ENCODE measurements around the gene PLK2. TPM values are rescaled to one million over a fixed set of nuclear protein-coding genes. Genes with fewer than 3 reads are reported as not detected.

Gene PLK2
- total RNA-seq, 4 donors from 2014 or later, result 25.7 to 56.5 (median 31.4) TPM

GRCh38 chr5:58411372-58411771, 48.5 kb downstream of the PLK2 start:
- TF ChIP-seq EP300 (IDR thresholded peaks at IDR 0.05) (no peak), POLR2AphosphoS5 (IDR thresholded peaks at IDR 0.05) (no peak), POLR2A (IDR thresholded peaks at IDR 0.05; ENCODE audit: low read depth) (no peak), CTCF (IDR thresholded peaks at IDR 0.05) (no peak)
- intact Hi-C loops (cut with DNase I), result no loop called here
- no peaks in the 10 kb centered on the region for H3K9me3 ChIP-seq
- WGBS, result 73% methylated on average over 1 of the region's 1 CpG
- H3K4me1 ChIP-seq, result no peaks in the 10 kb centered on the region
- H3K36me3 ChIP-seq, result no peaks in the 10 kb centered on the region
- no peak overlapping the region for H3K4me3 ChIP-seq
- H3K27me3 ChIP-seq, result no peaks in the 10 kb centered on the region
- no peak for DNase-seq (ENCODE audit: extremely low spot score)
- no peak overlapping the region for H3K27ac ChIP-seq (replicated peaks in 1 of 4)

GRCh38 chr5:58410441-58410840, 49.4 kb downstream of the PLK2 start:
- TF ChIP-seq POLR2AphosphoS5 (IDR thresholded peaks at IDR 0.05) (no peak), POLR2A (IDR thresholded peaks at IDR 0.05; ENCODE audit: low read depth) (no peak), CTCF (IDR thresholded peaks at IDR 0.05) (no peak), EP300 (IDR thresholded peaks at IDR 0.05) (no peak)
- 49% methylated on average over 2 of the region's 2 CpGs for WGBS
- H3K27me3 ChIP-seq, result no peaks in the 10 kb centered on the region
- intact Hi-C loops (cut with DNase I), result no loop called here
- H3K36me3 ChIP-seq, result no peaks in the 10 kb centered on the region
- no peaks in the 10 kb centered on the region for H3K9me3 ChIP-seq
- no peaks in the 10 kb centered on the region for H3K4me1 ChIP-seq
- DNase-seq (ENCODE audit: extremely low spot score), result no peak
- H3K4me3 ChIP-seq, result no peak overlapping the region
- H3K27ac ChIP-seq (replicated peaks in 1 of 4), result no peak overlapping the region

- H3K36me3 ChIP-seq, result no peaks in the 10 kb centered on the region
- H3K4me1 ChIP-seq, result no peaks in the 10 kb centered on the region
- no peaks in the 10 kb centered on the region for H3K27me3 ChIP-seq
- DNase-seq (ENCODE audit: extremely low spot score), result no peak
- WGBS, result 78% methylated on average over 1 of the region's 1 CpG
- intact Hi-C loops (cut with DNase I), result no loop called here
- no peak for TF ChIP-seq POLR2AphosphoS5 (IDR thresholded peaks at IDR 0.05)
- no peak for TF ChIP-seq CTCF (IDR thresholded peaks at IDR 0.05)
- no peak for TF ChIP-seq EP300 (IDR thresholded peaks at IDR 0.05)
- no peak for TF ChIP-seq POLR2A (IDR thresholded peaks at IDR 0.05; ENCODE audit: low read depth)
- H3K9me3 ChIP-seq, result no peaks in the 10 kb centered on the region
- no peak overlapping the region for H3K4me3 ChIP-seq
- H3K27ac ChIP-seq (replicated peaks in 1 of 4), result no peak overlapping the region
Observed at GRCh38 chr5:58407042-58407719, 52.7 kb downstream of the PLK2 start.

- intact Hi-C loops (cut with DNase I), result no loop called here
- H3K27me3 ChIP-seq, result no peaks in the 10 kb centered on the region
- H3K27ac ChIP-seq (replicated peaks in 1 of 4), result no peak overlapping the region
- DNase-seq (ENCODE audit: extremely low spot score), result no peak
- TF ChIP-seq CTCF (IDR thresholded peaks at IDR 0.05), result no peak
- TF ChIP-seq EP300 (IDR thresholded peaks at IDR 0.05), result no peak
- TF ChIP-seq POLR2A (IDR thresholded peaks at IDR 0.05; ENCODE audit: low read depth), result no peak
- TF ChIP-seq POLR2AphosphoS5 (IDR thresholded peaks at IDR 0.05), result no peak
- no peaks in the 10 kb centered on the region for H3K36me3 ChIP-seq
- WGBS, result 75% methylated on average over 2 of the region's 2 CpGs
- H3K4me3 ChIP-seq, result no peak overlapping the region
- H3K4me1 ChIP-seq, result no peaks in the 10 kb centered on the region
- no peaks in the 10 kb centered on the region for H3K9me3 ChIP-seq
Observed at GRCh38 chr5:58406394-58406793, 53.5 kb downstream of the PLK2 start.

- Histone ChIP-seq H3K27me3 (no peaks in the 10 kb centered on the region), H3K4me1 (no peaks in the 10 kb centered on the region), H3K4me3 (no peak overlapping the region), H3K27ac (replicated peaks in 1 of 4) (no peak overlapping the region), H3K36me3 (no peaks in the 10 kb centered on the region), H3K9me3 (no peaks in the 10 kb centered on the region)
- 68% methylated on average over 2 of the region's 2 CpGs for WGBS
- intact Hi-C loops (cut with DNase I), result no loop called here
- no peak for TF ChIP-seq POLR2A (IDR thresholded peaks at IDR 0.05; ENCODE audit: low read depth)
- TF ChIP-seq POLR2AphosphoS5 (IDR thresholded peaks at IDR 0.05), result no peak
- no peak for TF ChIP-seq CTCF (IDR thresholded peaks at IDR 0.05)
- no peak for TF ChIP-seq EP300 (IDR thresholded peaks at IDR 0.05)
- no peak for DNase-seq (ENCODE audit: extremely low spot score)
Observed at GRCh38 chr5:58405175-58405574, 54.7 kb downstream of the PLK2 start.

Measured in esophagus muscularis mucosa (tissue), 4 donors.